Suppressor macrophage (primary cell): ENCODE data around the gene C10orf105.
A peak's percentile ranks its signal among the peaks of the same experiment; 100 is the strongest.

Experiments used
- DNase-seq, 4 experiments: peaks; one replicate each; pipeline ENCODE4 v3.0.0-alpha.2; 2020 to 2022

The C10orf105 gene

DNA sequence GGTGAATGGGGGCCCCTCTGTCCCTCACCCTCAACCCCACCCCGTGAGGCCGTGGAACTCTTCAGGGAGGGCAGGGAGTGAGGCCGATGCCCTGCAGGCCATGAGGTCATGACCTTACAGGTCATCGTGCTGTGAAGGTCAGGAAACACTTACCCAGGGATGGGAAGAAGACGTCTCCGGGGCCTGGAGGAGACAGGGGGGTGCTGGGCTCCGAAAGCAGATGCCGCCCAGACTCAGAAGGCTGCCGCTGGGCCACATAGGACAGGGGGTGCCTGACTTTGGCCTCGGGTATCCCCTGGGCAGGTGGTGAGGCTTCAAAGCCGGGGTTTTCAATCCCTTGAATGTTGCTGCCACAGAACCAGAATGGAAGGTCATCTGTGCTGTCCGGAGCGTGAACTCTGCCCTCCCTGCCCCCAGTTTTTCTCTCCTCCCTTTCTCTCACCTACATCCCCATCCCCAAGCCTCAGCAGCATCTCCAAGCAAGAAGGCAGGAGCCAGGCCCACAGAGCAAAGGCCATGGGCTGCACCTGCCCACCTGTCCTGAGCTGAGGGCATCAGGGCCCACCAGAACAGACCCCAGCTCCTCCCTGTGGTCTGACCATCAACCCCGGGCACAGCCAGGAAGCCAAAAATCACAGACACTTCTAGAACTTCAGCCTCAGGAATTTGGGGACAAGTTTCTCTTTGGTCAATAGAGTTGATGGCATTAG is 32.1 kb upstream of the C10orf105 start:
- DNase-seq: no peak

DNA sequence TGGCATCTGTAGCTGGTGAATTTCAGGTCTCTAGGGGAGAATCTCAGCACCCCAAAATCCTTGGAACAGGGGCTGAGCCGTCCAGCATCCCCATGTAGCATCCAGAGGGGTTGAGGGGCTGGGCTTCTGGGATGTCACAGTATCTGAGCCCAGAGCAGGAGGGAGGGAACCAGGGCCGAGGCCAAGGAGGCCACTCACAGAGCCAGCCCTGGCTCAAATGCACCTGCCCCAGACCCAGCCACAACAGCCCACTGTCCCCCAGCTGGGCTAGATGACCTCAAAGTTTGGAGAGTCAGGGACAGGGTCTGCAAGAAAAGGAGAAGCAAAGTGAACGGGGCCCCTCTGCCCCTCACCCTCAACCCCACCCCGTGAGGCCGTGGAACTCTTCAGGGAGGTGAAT is 31.4 kb upstream of the C10orf105 start:
- DNase-seq: no peak

DNA sequence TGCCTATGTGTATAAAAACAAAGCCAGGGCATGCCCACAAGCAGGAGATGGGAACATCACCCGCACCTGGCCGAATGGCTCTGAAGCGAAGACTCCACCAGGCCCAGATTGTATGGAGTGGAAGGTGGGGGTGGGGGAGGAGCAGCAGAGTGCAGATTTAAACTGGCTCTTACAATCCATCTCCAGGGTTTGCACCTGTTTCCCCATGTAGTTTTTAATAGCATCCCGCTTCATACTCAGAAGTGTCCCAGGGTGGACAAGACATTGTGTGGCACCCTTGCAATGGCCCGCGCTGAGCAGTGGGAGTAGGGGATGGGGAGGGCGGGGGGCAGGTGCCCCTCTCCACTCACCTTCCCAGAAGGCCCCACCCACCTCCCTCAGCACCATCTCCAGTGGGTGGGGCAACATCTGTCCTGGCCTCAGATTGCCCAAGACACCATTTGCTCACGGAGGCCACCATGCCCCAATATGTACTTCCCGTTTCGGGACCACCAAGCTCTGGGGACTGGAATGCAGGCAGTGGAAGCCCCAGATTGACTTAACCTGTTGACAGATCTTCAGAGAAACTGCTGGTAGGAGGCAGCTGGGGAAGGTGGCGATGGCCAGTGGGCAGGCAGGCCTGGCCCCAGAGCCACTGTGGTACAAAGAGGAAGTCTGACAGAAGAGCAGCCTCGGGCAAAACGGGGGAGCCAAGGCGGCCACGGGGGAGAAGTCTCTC is 30.7 kb upstream of the C10orf105 start:
- peak; percentile 56 to 79 (median 68) for DNase-seq

DNA sequence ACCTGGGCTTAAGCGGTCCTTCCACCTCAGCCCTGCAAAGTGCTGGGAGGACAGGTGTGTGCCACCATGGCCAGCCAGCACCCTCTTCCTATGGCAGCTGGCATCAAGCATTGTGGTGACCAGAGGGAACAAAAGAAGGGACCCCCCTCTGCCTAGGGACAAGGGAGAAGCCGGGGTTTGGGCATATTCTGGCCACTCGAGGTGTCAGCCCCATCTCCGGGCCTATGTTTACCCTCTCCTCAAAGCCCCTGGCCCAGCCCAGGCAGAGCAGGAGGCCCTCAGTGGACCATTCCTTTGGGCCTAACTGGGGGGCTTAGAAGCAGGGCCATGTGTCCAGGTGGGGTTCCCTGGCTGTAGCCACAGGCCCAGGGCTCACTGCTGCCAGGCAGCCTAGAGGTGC is 29.8 kb upstream of the C10orf105 start:
- DNase-seq: no peak

DNA sequence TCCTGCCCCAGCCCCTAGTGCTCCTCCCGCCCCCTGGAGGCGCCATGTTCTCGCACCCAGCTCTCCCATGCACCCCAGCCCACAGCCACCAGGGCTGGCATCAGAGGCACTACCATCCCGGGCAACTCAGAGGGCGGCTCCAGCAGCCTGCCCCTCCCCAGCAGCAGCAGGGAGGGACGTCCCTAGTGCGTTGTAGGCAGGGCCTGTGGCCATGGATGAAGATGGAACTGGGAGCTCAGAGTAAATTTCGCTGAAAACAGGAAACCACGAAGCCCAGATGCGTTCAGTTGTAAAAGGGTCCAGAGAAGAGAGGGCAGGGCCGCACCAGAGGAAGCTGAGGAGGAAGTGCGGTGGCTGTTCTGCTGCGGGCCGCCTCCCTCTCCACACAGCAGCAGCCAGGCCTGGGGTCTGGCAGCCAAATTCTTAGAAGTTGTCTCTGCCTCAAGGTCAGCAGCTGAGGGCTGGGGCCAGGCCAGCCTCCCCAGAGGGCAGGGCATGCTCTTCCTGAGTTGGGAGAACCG is 29.2 kb upstream of the C10orf105 start:
- peak; percentile 83 to 92 (median 90) for DNase-seq

DNA sequence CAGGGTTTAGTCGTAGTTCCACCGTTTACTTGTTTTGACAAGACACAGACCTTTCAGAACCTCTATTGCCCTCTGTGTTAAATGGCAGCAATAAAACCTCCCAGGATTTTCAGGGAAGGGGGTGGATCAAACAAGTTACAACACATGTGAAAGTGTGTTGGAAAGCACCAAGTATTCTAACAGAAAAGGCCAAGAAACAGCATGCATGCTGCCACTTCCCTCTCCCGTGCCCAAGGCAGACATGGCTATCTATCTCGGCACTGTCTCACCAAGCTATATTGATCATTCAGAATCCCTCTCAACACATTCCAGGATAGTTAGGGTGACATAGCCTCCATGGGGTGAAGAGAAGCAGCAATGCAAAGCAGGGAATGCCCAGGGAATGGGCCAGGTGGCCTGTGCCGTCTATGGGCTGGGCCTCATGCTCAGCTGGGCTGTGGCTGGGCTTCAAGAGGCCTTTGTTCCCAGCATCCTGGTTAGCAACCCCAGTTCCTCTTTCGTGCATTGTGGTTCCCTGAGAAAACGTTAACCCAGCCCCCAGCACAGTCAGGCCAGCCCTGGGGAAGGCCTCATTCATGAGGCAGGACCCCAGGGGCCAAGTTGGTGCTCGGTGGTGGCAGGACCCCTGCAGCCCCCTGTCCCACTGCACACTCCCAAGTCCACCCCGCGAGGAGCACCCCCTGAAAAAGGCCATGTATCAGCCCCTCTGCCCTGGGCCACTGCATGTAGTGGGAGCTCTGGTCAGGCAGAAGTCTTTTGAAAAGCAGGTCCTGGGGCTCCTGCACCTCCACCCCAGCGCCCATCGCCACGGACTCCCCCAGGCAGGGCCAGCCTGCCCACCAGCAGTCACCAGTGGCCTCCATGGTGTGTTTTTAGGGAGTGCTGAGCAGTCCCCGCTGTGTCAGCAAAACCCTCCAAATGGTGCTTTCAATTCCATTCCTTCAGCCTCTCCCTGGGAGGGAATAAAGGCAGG is 28.3 kb upstream of the C10orf105 start:
- peak; percentile 59 to 86 (median 77) for DNase-seq

DNA sequence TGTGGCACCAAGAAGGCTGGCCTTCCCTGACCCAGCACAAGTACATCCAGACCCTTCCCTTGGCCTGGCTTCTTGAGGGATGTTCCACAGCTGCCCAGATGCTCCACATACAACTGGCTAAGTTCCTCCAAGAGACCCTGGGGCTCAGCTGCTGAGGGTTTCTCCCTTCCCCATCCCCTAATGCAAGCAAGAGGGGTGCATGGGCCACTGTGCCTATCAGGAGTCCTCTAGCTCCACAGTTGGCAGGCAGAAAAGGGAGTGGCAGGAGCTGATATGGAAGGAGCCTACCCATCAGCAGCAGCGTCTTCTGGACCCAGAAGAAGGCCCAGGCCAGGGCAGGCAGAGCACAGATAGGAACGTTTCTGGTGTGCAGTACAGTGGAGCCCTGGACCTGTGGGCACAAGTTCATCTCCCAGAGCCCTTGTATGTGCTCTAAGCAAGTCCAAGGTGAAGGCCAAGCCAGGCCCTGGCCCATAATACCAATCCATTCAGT is 27.5 kb upstream of the C10orf105 start:
- DNase-seq: no peak

DNA sequence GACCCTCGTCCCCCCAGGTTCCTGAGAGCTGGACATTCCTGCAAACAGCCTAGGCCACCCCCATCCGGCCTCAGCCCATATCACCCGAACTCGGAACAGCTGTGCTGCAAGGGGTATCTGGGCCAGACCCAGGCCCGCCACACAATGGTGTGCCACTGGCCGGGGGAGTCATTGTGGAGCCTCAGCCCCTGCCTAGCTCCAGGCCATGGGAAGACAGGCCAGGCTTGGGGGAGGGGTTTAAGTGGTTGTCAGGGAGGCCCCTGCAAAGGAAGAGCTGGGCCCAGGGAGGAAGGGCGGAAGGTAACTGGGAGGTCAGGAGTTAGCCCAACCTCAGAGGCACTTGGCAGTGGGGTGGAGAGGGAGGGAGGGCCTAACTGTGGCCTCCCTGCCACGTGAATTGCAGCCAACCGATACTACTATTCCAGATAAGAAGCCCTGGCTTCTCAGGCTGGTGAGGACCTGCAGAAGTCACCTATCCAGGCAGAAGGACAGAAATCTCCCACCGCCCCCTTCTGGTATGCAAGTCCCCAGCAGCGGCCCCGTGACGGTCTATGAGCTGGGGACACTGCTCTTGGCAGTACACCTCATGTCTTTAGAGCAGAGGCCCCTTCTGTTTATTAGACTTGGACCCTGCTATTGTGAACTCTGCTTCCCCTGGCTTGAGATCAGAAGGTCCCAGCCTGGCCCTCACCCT is 26.9 kb upstream of the C10orf105 start:
- peak in 2 of 4 experiments; percentile 29 to 38 for DNase-seq

DNA sequence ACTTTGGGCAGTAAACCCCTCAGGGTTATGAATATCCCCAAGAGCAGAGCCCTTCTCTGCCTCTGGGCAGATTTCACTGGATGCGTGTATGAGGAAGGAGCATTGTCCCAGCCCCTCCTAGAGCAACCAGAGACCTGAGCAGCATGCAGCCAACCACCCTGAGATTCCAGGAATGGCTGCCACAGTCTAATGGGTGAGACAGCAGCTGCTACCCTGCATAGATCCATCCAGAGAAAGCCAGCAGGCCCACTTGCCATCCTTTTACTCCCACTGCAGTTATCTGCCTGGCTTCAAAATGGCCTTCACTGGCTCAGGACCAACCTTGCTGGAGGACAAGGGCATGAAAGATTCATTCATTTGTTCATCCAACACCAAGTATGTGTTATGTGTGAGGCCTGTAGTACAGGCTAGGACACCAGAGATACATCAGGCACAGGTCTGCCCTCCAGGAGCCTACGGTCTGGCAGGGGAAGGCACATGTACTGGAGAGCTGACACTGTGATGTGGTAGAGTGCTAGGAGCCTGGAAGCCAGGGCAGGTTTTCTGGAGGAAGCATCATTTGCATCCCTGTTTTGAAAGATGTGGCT is 26.2 kb upstream of the C10orf105 start:
- no peak for DNase-seq

DNA sequence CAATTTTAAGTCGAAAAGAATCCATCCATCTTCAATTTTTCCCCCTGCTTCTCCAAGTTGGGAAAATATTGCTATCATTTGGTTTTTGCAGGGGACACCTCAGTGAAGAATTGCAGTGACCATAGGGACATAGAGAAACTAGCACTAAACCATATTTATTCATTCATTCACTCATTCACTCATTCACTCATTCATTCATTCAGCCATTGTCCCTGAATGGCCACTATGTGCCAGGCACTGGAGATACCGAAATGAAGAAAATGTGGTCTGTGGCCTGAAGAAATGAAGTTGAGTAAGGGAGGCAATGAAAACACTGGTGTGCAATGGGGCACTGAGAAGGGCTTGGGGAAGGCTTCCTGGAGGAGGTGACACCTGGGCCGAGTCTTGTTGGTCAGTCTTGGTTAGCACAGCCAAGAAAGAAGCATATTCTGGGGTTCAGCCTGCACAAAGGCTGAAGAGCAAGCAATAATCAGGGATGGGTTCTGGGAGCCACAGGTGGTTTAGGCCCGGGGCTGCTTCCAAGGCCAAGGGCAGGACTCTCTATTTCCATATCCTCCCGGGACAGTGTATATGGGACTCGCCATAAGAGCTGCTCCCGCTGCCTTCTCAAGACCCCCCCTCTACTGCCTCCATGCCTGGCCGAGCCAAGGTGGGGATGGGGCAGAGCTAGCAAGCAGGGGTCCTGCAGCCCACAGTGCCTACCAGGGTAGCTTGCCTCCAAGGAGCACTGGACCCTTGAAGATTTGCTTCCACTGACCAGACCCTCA is 25.5 kb upstream of the C10orf105 start:
- no peak for DNase-seq

DNA sequence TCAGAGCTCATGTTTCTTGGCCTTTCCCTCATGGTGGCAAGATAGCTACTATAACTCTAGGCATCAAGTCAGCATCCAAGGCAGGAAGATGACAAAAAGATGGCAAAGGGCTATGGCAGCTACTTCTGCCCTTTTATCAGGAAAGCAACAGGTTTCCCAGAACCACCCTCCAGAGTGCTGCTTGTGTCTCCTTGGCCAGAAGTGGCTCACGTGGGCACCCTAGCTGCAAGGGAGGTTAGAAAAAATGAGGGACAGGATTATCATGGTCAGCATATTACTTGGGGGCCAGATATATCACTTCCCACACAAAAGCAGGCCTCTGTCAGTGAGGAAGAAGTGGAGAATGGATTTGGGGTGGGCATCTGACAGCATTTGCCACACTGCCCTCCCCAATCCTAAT is 24.3 kb upstream of the C10orf105 start:
- no peak for DNase-seq

DNA sequence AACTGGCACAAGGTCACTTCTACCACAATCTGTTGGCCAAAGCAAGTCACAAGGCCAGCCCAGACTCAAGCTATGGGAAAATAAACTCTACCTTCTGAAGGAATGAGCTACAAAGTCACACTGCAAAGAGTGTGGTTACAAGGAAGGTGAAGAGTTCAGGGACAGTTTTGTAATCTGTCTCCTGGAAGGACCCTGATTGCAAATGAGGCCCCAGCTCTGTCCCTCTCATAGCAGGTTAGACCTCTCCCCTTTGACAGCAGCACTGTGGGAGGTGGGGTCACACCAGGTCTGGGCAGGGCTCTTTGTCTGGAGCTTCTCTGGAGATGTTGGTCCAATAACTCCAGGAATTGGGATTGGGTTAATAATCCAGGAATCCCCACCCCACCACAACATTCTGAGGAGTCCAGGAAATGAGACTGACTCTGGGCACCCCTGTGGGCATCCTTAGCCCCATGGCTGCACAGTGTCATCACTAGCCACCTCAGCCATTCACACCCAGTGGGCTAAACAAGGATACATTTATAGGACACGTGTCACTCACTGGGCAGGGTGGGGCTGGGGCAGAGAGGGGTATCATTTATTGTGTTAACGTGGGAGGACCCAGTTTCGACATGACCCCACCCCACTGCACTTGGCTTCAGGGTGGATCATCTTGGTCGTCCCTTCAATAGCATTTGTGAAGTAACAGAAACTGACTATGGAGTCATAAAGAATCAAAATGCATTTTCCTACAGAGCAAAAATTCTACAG is 23.7 kb upstream of the C10orf105 start:
- no peak for DNase-seq

DNA sequence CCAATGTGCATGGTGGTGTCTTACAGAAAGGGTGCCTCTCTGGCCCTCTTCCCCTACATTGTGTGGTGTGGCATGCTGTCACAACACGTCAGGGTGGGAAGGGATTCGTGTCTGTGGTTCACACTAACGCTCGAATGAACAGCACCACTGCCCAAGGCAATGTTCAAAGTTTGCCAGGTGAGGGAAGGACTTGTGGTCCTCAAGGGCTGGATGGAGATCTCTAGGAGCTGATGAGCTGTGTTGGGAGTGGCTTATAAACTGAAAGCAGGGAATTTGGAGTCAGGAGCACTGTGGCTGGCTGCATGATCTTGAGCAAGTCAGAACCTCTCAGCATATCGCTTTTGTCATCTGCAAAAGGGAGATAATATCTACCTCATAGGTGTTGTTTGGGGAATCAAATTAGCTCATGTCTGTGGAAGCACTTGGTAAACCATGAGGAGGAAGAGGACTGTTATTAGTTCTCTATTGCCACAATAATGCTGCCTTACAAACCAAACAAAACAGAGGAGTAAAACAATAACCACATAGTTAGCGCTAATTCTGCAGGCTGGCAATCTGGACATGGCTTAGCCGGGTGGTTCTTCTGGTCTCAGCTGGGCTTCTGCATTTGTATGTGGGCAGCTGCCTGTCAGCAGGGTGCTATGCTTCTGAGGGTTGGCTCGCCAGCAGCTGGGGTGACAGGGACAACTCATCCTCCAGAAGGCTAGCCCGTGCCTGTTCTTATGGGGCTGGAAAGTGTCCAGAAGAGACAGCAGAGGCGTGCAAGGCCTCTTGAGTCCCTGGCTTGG is 22.9 kb upstream of the C10orf105 start:
- DNase-seq: no peak

DNA sequence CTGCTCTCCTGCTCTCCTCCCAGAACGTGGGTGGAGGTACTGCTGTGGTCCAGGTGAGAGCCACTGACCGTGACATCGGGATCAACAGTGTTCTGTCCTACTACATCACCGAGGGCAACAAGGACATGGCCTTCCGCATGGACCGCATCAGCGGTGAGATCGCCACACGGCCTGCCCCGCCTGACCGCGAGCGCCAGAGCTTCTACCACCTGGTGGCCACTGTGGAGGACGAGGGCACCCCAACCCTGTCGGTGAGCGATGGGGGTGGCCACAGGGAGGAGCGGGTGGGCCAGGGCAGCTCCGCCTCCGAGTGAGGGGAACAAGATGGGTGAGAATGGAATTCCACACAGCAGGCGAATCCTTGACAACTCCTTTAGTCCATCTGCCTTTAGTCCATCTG is 22.1 kb upstream of the C10orf105 start:
- no peak for DNase-seq

DNA sequence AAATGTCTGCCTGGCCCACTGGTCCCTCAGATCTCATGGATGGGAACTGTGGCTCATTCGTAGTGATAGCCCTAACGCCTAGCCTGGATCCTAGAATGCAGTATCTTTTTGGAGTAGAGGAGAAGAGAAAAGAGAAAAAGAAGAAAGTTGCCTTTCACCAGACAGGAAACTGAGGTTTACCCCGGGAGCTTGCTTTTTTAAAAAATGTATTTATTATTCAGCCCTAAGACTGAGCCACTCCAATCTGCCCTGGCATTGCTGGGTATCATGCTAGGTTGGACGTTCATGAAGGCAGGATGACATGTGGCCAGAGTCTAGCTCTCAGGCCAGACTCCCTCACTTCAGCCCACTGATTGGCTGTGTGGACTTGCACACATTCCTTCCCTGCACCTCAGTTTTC is 21.5 kb upstream of the C10orf105 start:
- no peak for DNase-seq

DNA sequence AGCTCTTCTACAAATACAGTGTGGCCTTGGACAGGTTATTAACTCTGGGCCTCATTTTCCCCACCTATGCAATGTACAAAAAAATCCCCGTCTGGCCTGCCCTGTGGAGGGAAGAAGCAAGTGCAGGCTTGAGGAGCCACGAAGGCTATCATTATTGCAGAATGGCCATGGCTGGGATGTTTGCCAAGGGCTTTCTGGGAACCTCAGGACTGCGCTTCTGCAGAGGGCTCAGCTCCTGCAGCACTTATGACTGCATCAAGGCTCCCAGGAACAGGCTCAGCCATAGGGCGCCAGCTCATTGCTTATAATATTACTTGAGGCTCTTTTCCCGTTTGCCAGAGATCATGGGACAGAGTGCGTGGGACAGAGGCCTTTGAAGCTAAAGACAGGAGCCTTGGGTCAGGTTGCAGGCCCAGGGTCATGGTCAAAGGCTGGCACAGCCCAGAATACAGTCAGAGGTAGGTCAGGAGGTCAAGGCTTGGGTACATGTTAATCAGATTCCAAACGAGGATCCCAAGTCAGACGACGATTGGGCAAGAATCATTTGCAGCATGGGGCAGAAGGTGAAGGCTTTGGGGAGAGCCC is 20.6 kb upstream of the C10orf105 start:
- peak; percentile 84 to 89 (median 88) for DNase-seq

DNA sequence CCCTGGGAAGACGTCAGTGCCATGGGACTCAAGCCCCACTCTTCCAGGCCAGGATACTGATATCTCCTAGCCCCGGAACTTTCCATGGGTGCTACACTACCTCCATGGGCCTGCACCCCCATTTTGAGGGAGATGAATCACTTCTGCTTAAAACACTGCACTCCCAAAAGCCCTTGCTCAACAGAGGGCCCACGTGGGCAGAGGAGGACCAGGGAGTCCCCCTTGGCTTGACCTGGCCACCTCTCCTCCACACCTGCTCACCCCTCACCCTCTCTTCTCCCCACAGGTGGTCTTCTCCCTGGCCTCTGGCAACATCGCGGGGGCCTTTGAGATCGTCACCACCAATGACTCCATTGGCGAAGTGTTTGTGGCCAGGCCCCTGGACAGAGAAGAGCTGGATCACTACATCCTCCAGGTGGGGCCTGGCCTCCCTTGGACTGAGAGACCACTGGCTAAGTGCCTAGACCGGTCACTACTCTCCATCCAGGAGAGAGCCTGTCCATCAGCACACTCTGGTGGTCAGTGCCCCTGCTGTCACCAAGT is 19.9 kb upstream of the C10orf105 start:
- DNase-seq: peak in 3 of 4 experiments; percentile 37 to 62 (median 43)

DNA sequence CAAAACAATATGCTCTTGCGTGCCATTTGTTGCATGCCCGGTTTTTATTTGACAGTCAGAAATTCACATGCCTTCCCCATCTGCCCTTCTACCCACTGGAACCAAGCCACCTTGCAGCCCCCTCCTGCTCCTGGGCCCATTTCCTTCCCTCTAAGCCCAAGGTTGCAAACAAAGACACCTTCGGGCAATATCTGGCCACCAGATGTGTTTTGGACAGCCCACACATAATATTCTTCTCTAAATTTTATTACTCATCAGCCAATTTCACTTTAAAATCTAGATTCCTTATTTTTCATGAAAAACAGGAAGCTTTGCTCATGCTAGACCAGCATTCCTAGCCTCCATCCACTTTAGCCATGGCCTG is 18.2 kb upstream of the C10orf105 start:
- peak; percentile 39 to 79 (median 70) for DNase-seq
